Activated CD4-positive, alpha-beta T cell treated with anti-CD3 and anti-CD28 coated beads, Interleukin-2, amount 50 U/mL, for 16 hours (primary cell): Measurements from ENCODE around the gene ZNF337.

Experiments used
- DNase-seq: peaks from one replicate; pipeline ENCODE4 v3.0.0-alpha.2; 2020

Gene ZNF337

DNA sequence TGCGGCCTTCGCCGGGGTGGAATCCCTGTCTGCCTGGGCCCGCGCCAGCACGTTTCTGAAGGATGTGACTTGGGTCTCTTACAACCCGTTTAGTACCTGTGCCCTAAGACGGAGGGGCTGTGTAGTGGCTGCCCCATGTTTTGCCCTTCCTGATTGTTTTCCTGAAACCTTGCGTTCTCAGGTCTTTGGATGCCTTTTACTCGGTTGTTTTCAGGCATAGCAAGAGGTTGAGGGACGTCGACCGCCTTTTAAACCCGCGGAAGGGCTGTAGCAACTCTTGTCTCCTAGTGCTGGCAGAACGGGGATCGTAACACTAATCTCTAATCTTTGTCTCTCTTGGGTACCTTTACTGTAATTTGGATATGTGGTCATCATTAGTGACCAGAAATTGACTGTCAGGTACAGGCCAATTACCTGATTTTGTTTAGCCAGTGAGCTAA is 72.1 kb downstream of the ZNF337 start:
- DNase-seq, result no peak
